Endothelial cell of umbilical vein (primary cell): ENCODE data around the gene RBM17. TPM values are rescaled to one million over a fixed set of nuclear protein-coding genes. Genes with fewer than 3 reads are reported as not detected.

ENCODE experiments used
- BruUV-seq: library from RNA; stranded (reverse); fragments of 400-500 nt; replicated peaks from 2 replicates; lab custom pipeline; 2021; lab: Mats Ljungman, UMichigan
- CTCF ChIA-PET: fragments of 300-600, 350-600 bp; sonication (Branson Sonifier 250); formaldehyde crosslinking; loops from one replicate; lab custom pipeline; 2021; ENCODE audit warnings: antibody characterized with exemption, inconsistent platforms; lab: Charles Lee
- POLR2A ChIA-PET: fragments of 300-600, 350-600 bp; sonication (Branson Sonifier 250); formaldehyde crosslinking; loops from one replicate; lab custom pipeline; 2021; ENCODE audit warnings: antibody characterized with exemption, inconsistent platforms; lab: Charles Lee
- DNase-seq: peaks from one replicate; pipeline ENCODE4 v3.0.0-alpha.2; 2011; ENCODE audit warnings: low read depth, low spot score
- FAIRE-seq: peaks from 2 replicates; lab custom pipeline; 2011; peaks lifted over from hg19 to GRCh38; lab: Jason Lieb, UNC
- H2AFZ ChIP-seq: 2 replicates; pipeline ENCODE4 v1.6.0; 2012; ENCODE audit warnings: low read depth, low read length, control low read depth, inconsistent platforms
- H3K27ac ChIP-seq: 2 replicates; pipeline ENCODE4 v1.5.1; 2011; ENCODE audit warnings: low read depth, mild to moderate bottlenecking, control low read depth, low read length, moderate library complexity; ENCODE audit not compliant: insufficient read depth
- H3K27me3 ChIP-seq, 2 experiments: 2 replicates each; pipeline versions ENCODE4 v1.6.0 to v1.6.1; 2011; ENCODE audit warnings: low read length in 2 of 2, mixed read lengths in 1 of 2; ENCODE audit not compliant: control insufficient read depth in 2 of 2, insufficient read depth in 2 of 2
- H3K36me3 ChIP-seq, 2 experiments: 2 replicates in 1 of 2; 3 replicates in 1 of 2; pipeline ENCODE4 v1.5.1; 2011; ENCODE audit warnings: low read length in 2 of 2, mild to moderate bottlenecking in 1 of 2, moderate library complexity in 1 of 2; ENCODE audit not compliant: control insufficient read depth in 2 of 2, insufficient read depth in 2 of 2; ENCODE audit errors: extremely low read depth in 1 of 2
- H3K4me1 ChIP-seq: 3 replicates; pipeline ENCODE4 v1.5.1; 2011; ENCODE audit warnings: mild to moderate bottlenecking, low read length; ENCODE audit not compliant: control insufficient read depth, insufficient read depth; ENCODE audit errors: extremely low read depth
- H3K4me2 ChIP-seq: 2 replicates; pipeline ENCODE4 v1.6.1; 2011; ENCODE audit warnings: low read length, control low read depth, mixed read lengths; ENCODE audit not compliant: insufficient read depth
- H3K4me3 ChIP-seq, 3 experiments: fragments of 200-600 bp in 1 of 3; sonication (generic), shearing (Covaris generic) in 1 of 3; replicated peaks in 1 of 3; 2 replicates each; pipeline ENCODE4 v1.5.1; 2011 to 2016; ENCODE audit warnings: control low read depth in 3 of 3, low read length in 3 of 3, mild to moderate bottlenecking in 2 of 3, inconsistent platforms in 1 of 3, low read depth in 1 of 3, moderate library complexity in 1 of 3; ENCODE audit not compliant: insufficient read depth in 1 of 3
- H3K79me2 ChIP-seq: 2 replicates; pipeline ENCODE4 v1.6.0; 2012; ENCODE audit warnings: low read length, inconsistent platforms; ENCODE audit not compliant: control insufficient read depth, insufficient read depth
- H3K9ac ChIP-seq: replicated peaks from 2 replicates; pipeline ENCODE3; 2011; ENCODE audit warnings: low read length, control low read depth; ENCODE audit not compliant: insufficient read depth; ENCODE audit errors: extremely low read depth
- H3K9me1 ChIP-seq: replicated peaks from 3 replicates; pipeline ENCODE4 v1.6.0; 2011; ENCODE audit warnings: mild to moderate bottlenecking, low read length; ENCODE audit not compliant: control insufficient read depth, insufficient read depth; ENCODE audit errors: extremely low read depth
- H3K9me3 ChIP-seq: replicated peaks from 2 replicates; pipeline ENCODE4 v1.5.1; 2012; ENCODE audit warnings: low read length, inconsistent platforms; ENCODE audit not compliant: control insufficient read depth, insufficient read depth
- H4K20me1 ChIP-seq: replicated peaks from 2 replicates; pipeline ENCODE3; 2011; ENCODE audit warnings: mild to moderate bottlenecking, low read length; ENCODE audit not compliant: control insufficient read depth, insufficient read depth; ENCODE audit errors: extremely low read depth
- CTCF ChIP-seq, 2 donors: IDR thresholded peaks; 1 replicate in 1 of 2; 2 replicates in 1 of 2; pipeline ENCODE4 v1.5.1; 2011; ENCODE audit warnings: low read length in 2 of 2, mild to moderate bottlenecking in 2 of 2, moderate library complexity in 2 of 2, control low read depth in 1 of 2, inconsistent platforms in 1 of 2, low read depth in 1 of 2; ENCODE audit not compliant: insufficient read depth in 1 of 2; ENCODE audit errors: extremely low read depth in 1 of 2
- EZH2 ChIP-seq: IDR thresholded peaks from 2 replicates; pipeline ENCODE4 v1.6.1; 2012; ENCODE audit warnings: borderline replicate concordance, low read depth, mild to moderate bottlenecking, moderate library complexity, low read length, inconsistent platforms; ENCODE audit not compliant: severe bottlenecking
- GATA2 ChIP-seq: IDR thresholded peaks from 2 replicates; pipeline ENCODE4 v1.7.0; 2011; ENCODE audit warnings: low read depth, mild to moderate bottlenecking, moderate library complexity, mixed read lengths, low read length; ENCODE audit not compliant: insufficient read length, insufficient read depth
- JUN ChIP-seq: IDR thresholded peaks from 2 replicates; pipeline ENCODE4 v1.6.1; 2011; ENCODE audit warnings: borderline replicate concordance, low read depth; ENCODE audit not compliant: insufficient read length, insufficient read depth
- MAX ChIP-seq: IDR thresholded peaks from 2 replicates; pipeline ENCODE4 v1.6.1; 2011; ENCODE audit not compliant: insufficient read depth, insufficient read length
- POLR2A ChIP-seq: IDR thresholded peaks from 2 replicates; pipeline ENCODE4 v1.6.1; 2012; ENCODE audit warnings: low read depth, mild to moderate bottlenecking, control low read depth, low read length
- POLR2AphosphoS5 ChIP-seq: IDR thresholded peaks from 2 replicates; pipeline ENCODE4 v1.6.1; 2012; ENCODE audit warnings: low read depth, mild to moderate bottlenecking, control low read depth, low read length, moderate library complexity; ENCODE audit not compliant: insufficient read depth
- dilution Hi-C: fragments of 300-500 bp; cut with MboI; formaldehyde crosslinking; loops from one replicate; pipeline ENCODE4 v1.15.0; 2019; ENCODE audit warnings: low sequenced_read_pairs; ENCODE audit not compliant: extremely low pct_ligation_motif_present
- intact Hi-C: fragments of 100-400 bp; cut with micrococcal nuclease; formaldehyde crosslinking; loops from one replicate; pipeline ENCODE4 v1.10.0; 2022
- polyA plus RNA-seq, 4 experiments: library from polyadenylated mRNA; depleted of rRNA in 3 of 4; stranded (reverse) in 3 of 4; unstranded in 1 of 4; fragments of >200 nt; gene quantifications; 2 replicates each; pipeline versions ENCODE4 v1.2.1 to v1.2.3, GENCODE V29; 2011 to 2012; ENCODE audit warnings: missing spikeins in 1 of 4
- total RNA-seq: library from RNA; stranded (reverse); gene quantifications from 2 replicates; pipeline ENCODE4 v1.2.3, GENCODE V29; 2021

RBM17 gene
- total and polyA plus RNA-seq, 2 donors (not counting 3 experiments of a cell fraction or from before 2014, with no cell fraction given), result 23.1 to 148 TPM

- no peak overlapping the region for H2AFZ ChIP-seq
- H3K4me3 ChIP-seq, result no peak overlapping the region
- dilution Hi-C loops, result no loop called here
- intact Hi-C loops, result loop anchor here (2.0 kb wide), 1 partner anchor 31 kb away; no protein-coding TSS in a partner anchor
- ChIA-PET CTCF (no interaction called here), POLR2A (no interaction called here)
- H3K36me3 ChIP-seq, result no peaks in the 10 kb centered on the region
- H3K9ac ChIP-seq, result no peak overlapping the region
- no peaks in the 10 kb centered on the region for H3K9me1 ChIP-seq
- BruUV-seq, result no TSS peak
- H4K20me1 ChIP-seq, result no peaks in the 10 kb centered on the region
- DNase-seq (no peak), FAIRE-seq (no peak)
- TF ChIP-seq POLR2AphosphoS5 (no peak), JUN (no peak), MAX (no peak), GATA2 (no peak), POLR2A (no peak), EZH2 (no peak), CTCF (IDR thresholded peaks at IDR 0.05; ENCODE audit: extremely low read depth in 1 of 2, insufficient read depth in 1 of 2, low read depth in 1 of 2, low read length in 2 of 2) (no peak)
- H3K27ac ChIP-seq, result no peak overlapping the region
- H3K4me2 ChIP-seq, result no peak overlapping the region
- peaks cover 2 to 5% of the 10 kb centered on the region in 2 experiments for H3K27me3 ChIP-seq
- H3K4me1 ChIP-seq, result peaks cover 9% of the 10 kb centered on the region
- H3K9me3 ChIP-seq, result no peaks in the 10 kb centered on the region
- H3K79me2 ChIP-seq, result no peaks in the 10 kb centered on the region
Measured at GRCh38 chr10:6055929-6056328, 32.9 kb upstream of the RBM17 start.
